NCI-H345 treated with DMSO at 0.1 percent for 48 hours (cell line): ENCODE data around the gene CHRNA3.

Source experiments
- DNase-seq: peaks from one replicate; lab custom pipeline; 2025; ENCODE audit not compliant: unreplicated experiment; lab: John Stamatoyannopoulos, UW

The CHRNA3 gene

GRCh38 chr15:78620527-78621421 is at the start of gene CHRNA3:
Gene CHRNA3 (minus strand): TSS chr15:78620996. CDS start chr15:78620794, 202 bp downstream.
- DNase-seq, result no peak

- DNase-seq, result no peak
These were observed 48.2 kb upstream of the CHRNA3 start for GRCh38 chr15:78668987-78669386.

- no peak for DNase-seq
These were observed 46.9 kb upstream of the CHRNA3 start for GRCh38 chr15:78667578-78668236.

GRCh38 chr15:78666010-78666409 is 45.2 kb upstream of the CHRNA3 start:
- DNase-seq, result no peak

- DNase-seq, result no peak
These were observed 42.9 kb upstream of the CHRNA3 start for GRCh38 chr15:78663703-78664102.

GRCh38 chr15:78662028-78662427 is 41.2 kb upstream of the CHRNA3 start:
- no peak for DNase-seq

- no peak for DNase-seq
These were observed 40.2 kb upstream of the CHRNA3 start for GRCh38 chr15:78661001-78661400.

- DNase-seq, result no peak
These were observed 39.8 kb upstream of the CHRNA3 start for GRCh38 chr15:78660584-78660983.

- DNase-seq, result no peak
These were observed 38.0 kb upstream of the CHRNA3 start for GRCh38 chr15:78658823-78659222.

- no peak for DNase-seq
These were observed 33.5 kb upstream of the CHRNA3 start for GRCh38 chr15:78654272-78654671.

- no peak for DNase-seq
These were observed 31.3 kb upstream of the CHRNA3 start for GRCh38 chr15:78651930-78652615.

- DNase-seq, result no peak
These were observed 30.2 kb upstream of the CHRNA3 start for GRCh38 chr15:78651007-78651406.

- DNase-seq, result no peak
These were observed 29.2 kb upstream of the CHRNA3 start for GRCh38 chr15:78650022-78650421.

GRCh38 chr15:78645009-78645408 is 24.2 kb upstream of the CHRNA3 start:
- DNase-seq, result no peak

- DNase-seq, result no peak
These were observed 21.5 kb upstream of the CHRNA3 start for GRCh38 chr15:78642331-78642730.

GRCh38 chr15:78641749-78642275 is 21.0 kb upstream of the CHRNA3 start:
- DNase-seq, result no peak

- no peak for DNase-seq
These were observed 20.4 kb upstream of the CHRNA3 start, which contains the start of gene CHRNB4 for GRCh38 chr15:78641102-78641748. Gene CHRNB4 (minus strand): TSS chr15:78641210. CDS start chr15:78641133, 77 bp downstream.

GRCh38 chr15:78640527-78641101 is 19.8 kb upstream of the CHRNA3 start:
- DNase-seq, result no peak

- DNase-seq, result peak; percentile 10
These were observed 18.0 kb upstream of the CHRNA3 start for GRCh38 chr15:78638658-78639314.
